Endothelial cell of umbilical vein (primary cell): Measurements from ENCODE around the gene LRP1B. TPM values are rescaled to one million over a fixed set of nuclear protein-coding genes. Genes with fewer than 3 reads are reported as not detected.
A peak's percentile ranks its signal among the peaks of the same experiment; 100 is the strongest.

ENCODE experiments used
- BruUV-seq: library from RNA; stranded (reverse); fragments of 400-500 nt; replicated peaks from 2 replicates; lab custom pipeline; 2021; lab: Mats Ljungman, UMichigan
- CTCF ChIA-PET: fragments of 300-600, 350-600 bp; sonication (Branson Sonifier 250); formaldehyde crosslinking; loops from one replicate; lab custom pipeline; 2021; ENCODE audit warnings: antibody characterized with exemption, inconsistent platforms; lab: Charles Lee
- POLR2A ChIA-PET: fragments of 300-600, 350-600 bp; sonication (Branson Sonifier 250); formaldehyde crosslinking; loops from one replicate; lab custom pipeline; 2021; ENCODE audit warnings: antibody characterized with exemption, inconsistent platforms; lab: Charles Lee
- DNase-seq: peaks from one replicate; pipeline ENCODE4 v3.0.0-alpha.2; 2011; ENCODE audit warnings: low read depth, low spot score
- FAIRE-seq: peaks from 2 replicates; lab custom pipeline; 2011; peaks lifted over from hg19 to GRCh38; lab: Jason Lieb, UNC
- H2AFZ ChIP-seq: 2 replicates; pipeline ENCODE4 v1.6.0; 2012; ENCODE audit warnings: low read depth, low read length, control low read depth, inconsistent platforms
- H3K27ac ChIP-seq: 2 replicates; pipeline ENCODE4 v1.5.1; 2011; ENCODE audit warnings: low read depth, mild to moderate bottlenecking, control low read depth, low read length, moderate library complexity; ENCODE audit not compliant: insufficient read depth
- H3K27me3 ChIP-seq, 2 experiments: 2 replicates each; pipeline versions ENCODE4 v1.6.0 to v1.6.1; 2011; ENCODE audit warnings: low read length in 2 of 2, mixed read lengths in 1 of 2; ENCODE audit not compliant: control insufficient read depth in 2 of 2, insufficient read depth in 2 of 2
- H3K36me3 ChIP-seq, 2 experiments: 2 replicates in 1 of 2; 3 replicates in 1 of 2; pipeline ENCODE4 v1.5.1; 2011; ENCODE audit warnings: low read length in 2 of 2, mild to moderate bottlenecking in 1 of 2, moderate library complexity in 1 of 2; ENCODE audit not compliant: control insufficient read depth in 2 of 2, insufficient read depth in 2 of 2; ENCODE audit errors: extremely low read depth in 1 of 2
- H3K4me1 ChIP-seq: 3 replicates; pipeline ENCODE4 v1.5.1; 2011; ENCODE audit warnings: mild to moderate bottlenecking, low read length; ENCODE audit not compliant: control insufficient read depth, insufficient read depth; ENCODE audit errors: extremely low read depth
- H3K4me2 ChIP-seq: 2 replicates; pipeline ENCODE4 v1.6.1; 2011; ENCODE audit warnings: low read length, control low read depth, mixed read lengths; ENCODE audit not compliant: insufficient read depth
- H3K4me3 ChIP-seq, 3 experiments: fragments of 200-600 bp in 1 of 3; sonication (generic), shearing (Covaris generic) in 1 of 3; replicated peaks in 1 of 3; 2 replicates each; pipeline ENCODE4 v1.5.1; 2011 to 2016; ENCODE audit warnings: control low read depth in 3 of 3, low read length in 3 of 3, mild to moderate bottlenecking in 2 of 3, inconsistent platforms in 1 of 3, low read depth in 1 of 3, moderate library complexity in 1 of 3; ENCODE audit not compliant: insufficient read depth in 1 of 3
- H3K79me2 ChIP-seq: 2 replicates; pipeline ENCODE4 v1.6.0; 2012; ENCODE audit warnings: low read length, inconsistent platforms; ENCODE audit not compliant: control insufficient read depth, insufficient read depth
- H3K9ac ChIP-seq: replicated peaks from 2 replicates; pipeline ENCODE3; 2011; ENCODE audit warnings: low read length, control low read depth; ENCODE audit not compliant: insufficient read depth; ENCODE audit errors: extremely low read depth
- H3K9me1 ChIP-seq: replicated peaks from 3 replicates; pipeline ENCODE4 v1.6.0; 2011; ENCODE audit warnings: mild to moderate bottlenecking, low read length; ENCODE audit not compliant: control insufficient read depth, insufficient read depth; ENCODE audit errors: extremely low read depth
- H3K9me3 ChIP-seq: replicated peaks from 2 replicates; pipeline ENCODE4 v1.5.1; 2012; ENCODE audit warnings: low read length, inconsistent platforms; ENCODE audit not compliant: control insufficient read depth, insufficient read depth
- H4K20me1 ChIP-seq: replicated peaks from 2 replicates; pipeline ENCODE3; 2011; ENCODE audit warnings: mild to moderate bottlenecking, low read length; ENCODE audit not compliant: control insufficient read depth, insufficient read depth; ENCODE audit errors: extremely low read depth
- EZH2 ChIP-seq: IDR thresholded peaks from 2 replicates; pipeline ENCODE4 v1.6.1; 2012; ENCODE audit warnings: borderline replicate concordance, low read depth, mild to moderate bottlenecking, moderate library complexity, low read length, inconsistent platforms; ENCODE audit not compliant: severe bottlenecking
- FOS ChIP-seq: IDR thresholded peaks from 2 replicates; pipeline ENCODE4 v1.6.1; 2011; ENCODE audit warnings: mild to moderate bottlenecking, low read length, moderate library complexity, borderline replicate concordance; ENCODE audit not compliant: insufficient read depth
- GATA2 ChIP-seq: IDR thresholded peaks from 2 replicates; pipeline ENCODE4 v1.7.0; 2011; ENCODE audit warnings: low read depth, mild to moderate bottlenecking, moderate library complexity, mixed read lengths, low read length; ENCODE audit not compliant: insufficient read length, insufficient read depth
- JUN ChIP-seq: IDR thresholded peaks from 2 replicates; pipeline ENCODE4 v1.6.1; 2011; ENCODE audit warnings: borderline replicate concordance, low read depth; ENCODE audit not compliant: insufficient read length, insufficient read depth
- MYC ChIP-seq: IDR thresholded peaks from one replicate; pipeline ENCODE4 v1.6.1; 2011; ENCODE audit warnings: mild to moderate bottlenecking, low read depth, low read length
- POLR2A ChIP-seq: IDR thresholded peaks from 2 replicates; pipeline ENCODE4 v1.6.1; 2012; ENCODE audit warnings: low read depth, mild to moderate bottlenecking, control low read depth, low read length
- POLR2AphosphoS5 ChIP-seq: IDR thresholded peaks from 2 replicates; pipeline ENCODE4 v1.6.1; 2012; ENCODE audit warnings: low read depth, mild to moderate bottlenecking, control low read depth, low read length, moderate library complexity; ENCODE audit not compliant: insufficient read depth
- dilution Hi-C: fragments of 300-500 bp; cut with MboI; formaldehyde crosslinking; loops from one replicate; pipeline ENCODE4 v1.15.0; 2019; ENCODE audit warnings: low sequenced_read_pairs; ENCODE audit not compliant: extremely low pct_ligation_motif_present
- intact Hi-C: fragments of 100-400 bp; cut with micrococcal nuclease; formaldehyde crosslinking; loops from one replicate; pipeline ENCODE4 v1.10.0; 2022
- polyA plus RNA-seq, 4 experiments: library from polyadenylated mRNA; depleted of rRNA in 3 of 4; stranded (reverse) in 3 of 4; unstranded in 1 of 4; fragments of >200 nt; gene quantifications; 2 replicates each; pipeline versions ENCODE4 v1.2.1 to v1.2.3, GENCODE V29; 2011 to 2012; ENCODE audit warnings: missing spikeins in 1 of 4
- total RNA-seq: library from RNA; stranded (reverse); gene quantifications from 2 replicates; pipeline ENCODE4 v1.2.3, GENCODE V29; 2021
- TF ChIP-seq, protein P1 (sequence below): IDR thresholded peaks from 2 replicates; pipeline ENCODE4 v1.6.1; 2011; ENCODE audit not compliant: insufficient read depth, insufficient read length
- TF ChIP-seq, protein P2 (sequence below), 2 donors: IDR thresholded peaks; 1 replicate in 1 of 2; 2 replicates in 1 of 2; pipeline ENCODE4 v1.5.1; 2011; ENCODE audit warnings: low read length in 2 of 2, mild to moderate bottlenecking in 2 of 2, moderate library complexity in 2 of 2, control low read depth in 1 of 2, inconsistent platforms in 1 of 2, low read depth in 1 of 2; ENCODE audit not compliant: insufficient read depth in 1 of 2; ENCODE audit errors: extremely low read depth in 1 of 2

Gene LRP1B
- total and polyA plus RNA-seq, 2 donors (not counting 3 experiments of a cell fraction or from before 2014, with no cell fraction given) = 0.03 to 0.07 TPM

DNA sequence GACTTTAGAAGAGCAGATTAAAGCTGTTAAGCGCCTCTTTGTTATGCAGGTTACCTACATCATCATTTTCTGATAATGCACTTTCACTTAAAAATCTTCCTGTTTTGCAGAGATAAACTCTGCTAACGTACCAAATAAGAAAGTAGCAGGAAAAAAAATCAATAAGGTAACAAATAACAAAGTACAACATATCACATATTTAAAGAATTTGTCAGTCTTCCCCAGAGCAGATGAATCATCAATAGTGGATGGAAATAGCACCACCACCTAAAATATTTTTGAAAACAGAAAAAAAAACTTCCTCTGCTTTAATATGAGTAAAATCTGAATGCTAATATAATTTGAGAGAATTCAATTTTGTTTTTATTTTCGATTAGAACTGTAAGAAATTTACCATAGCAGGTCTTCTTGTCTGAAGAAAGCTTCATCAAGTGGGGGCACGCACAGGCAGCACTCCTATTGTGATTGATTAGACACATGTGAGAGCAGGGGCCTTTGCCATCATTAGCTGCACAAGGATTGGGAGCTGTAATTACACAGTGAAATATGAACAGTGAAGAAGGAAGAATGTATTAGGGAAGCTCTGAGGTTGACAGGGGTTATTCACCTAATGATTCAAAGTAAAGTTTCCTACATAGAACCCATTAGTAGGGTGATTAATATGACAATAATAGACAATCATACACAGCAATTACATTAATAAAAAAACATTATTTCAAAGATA lies 1279.4 kb downstream of the LRP1B start:
- FAIRE-seq = no peak
- CTCF ChIA-PET = interaction anchor here (4.7 kb wide), 1 partner anchor 13 kb away, joined by 43 read pairs; no protein-coding TSS in a partner anchor

DNA sequence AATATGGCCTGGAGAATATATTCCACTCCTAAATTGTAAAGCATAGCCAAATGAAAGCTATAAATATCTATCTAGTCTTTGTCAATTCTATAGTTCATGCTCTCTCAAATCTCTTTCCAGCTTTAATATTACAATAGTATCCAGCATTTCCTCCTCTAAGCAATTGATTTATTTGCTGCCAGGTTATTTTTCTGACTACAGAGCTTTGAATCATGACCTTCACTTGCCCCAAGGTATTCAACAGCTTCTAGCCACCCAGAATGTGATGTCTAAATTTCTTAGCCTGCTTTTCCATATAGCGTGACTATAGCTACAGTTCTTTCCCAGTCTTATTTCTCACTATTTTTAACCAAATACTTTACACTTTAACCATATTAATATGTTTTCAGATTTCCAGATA lies 1287.6 kb downstream of the LRP1B start:
- Histone ChIP-seq H4K20me1 (no peaks in the 10 kb centered on the region), H3K4me2 (no peak overlapping the region), H2AFZ (no peak overlapping the region), H3K9ac (no peak overlapping the region), H3K27ac (no peak overlapping the region), H3K4me1 (no peaks in the 10 kb centered on the region), H3K4me3 (no peak overlapping the region), H3K9me1 (no peaks in the 10 kb centered on the region), H3K9me3 (no peaks in the 10 kb centered on the region), H3K36me3 (no peaks in the 10 kb centered on the region), H3K27me3 (no peaks in the 10 kb centered on the region), H3K79me2 (no peaks in the 10 kb centered on the region)
- dilution Hi-C loops = no loop called here
- TF ChIP-seq, protein P1, sequence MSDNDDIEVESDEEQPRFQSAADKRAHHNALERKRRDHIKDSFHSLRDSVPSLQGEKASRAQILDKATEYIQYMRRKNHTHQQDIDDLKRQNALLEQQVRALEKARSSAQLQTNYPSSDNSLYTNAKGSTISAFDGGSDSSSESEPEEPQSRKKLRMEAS = no peak
- TF ChIP-seq POLR2A = no peak
- no peak for TF ChIP-seq FOS
- TF ChIP-seq POLR2AphosphoS5 = no peak
- no peak for TF ChIP-seq JUN
- no peak for TF ChIP-seq GATA2
- no peak for TF ChIP-seq MYC
- no peak for TF ChIP-seq EZH2
- TF ChIP-seq, protein P2, sequence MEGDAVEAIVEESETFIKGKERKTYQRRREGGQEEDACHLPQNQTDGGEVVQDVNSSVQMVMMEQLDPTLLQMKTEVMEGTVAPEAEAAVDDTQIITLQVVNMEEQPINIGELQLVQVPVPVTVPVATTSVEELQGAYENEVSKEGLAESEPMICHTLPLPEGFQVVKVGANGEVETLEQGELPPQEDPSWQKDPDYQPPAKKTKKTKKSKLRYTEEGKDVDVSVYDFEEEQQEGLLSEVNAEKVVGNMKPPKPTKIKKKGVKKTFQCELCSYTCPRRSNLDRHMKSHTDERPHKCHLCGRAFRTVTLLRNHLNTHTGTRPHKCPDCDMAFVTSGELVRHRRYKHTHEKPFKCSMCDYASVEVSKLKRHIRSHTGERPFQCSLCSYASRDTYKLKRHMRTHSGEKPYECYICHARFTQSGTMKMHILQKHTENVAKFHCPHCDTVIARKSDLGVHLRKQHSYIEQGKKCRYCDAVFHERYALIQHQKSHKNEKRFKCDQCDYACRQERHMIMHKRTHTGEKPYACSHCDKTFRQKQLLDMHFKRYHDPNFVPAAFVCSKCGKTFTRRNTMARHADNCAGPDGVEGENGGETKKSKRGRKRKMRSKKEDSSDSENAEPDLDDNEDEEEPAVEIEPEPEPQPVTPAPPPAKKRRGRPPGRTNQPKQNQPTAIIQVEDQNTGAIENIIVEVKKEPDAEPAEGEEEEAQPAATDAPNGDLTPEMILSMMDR (IDR thresholded peaks at IDR 0.05; ENCODE audit: extremely low read depth in 1 of 2, insufficient read depth in 1 of 2, low read depth in 1 of 2, low read length in 2 of 2) = no peak
- BruUV-seq = no TSS peak
- DNase-seq (no peak), FAIRE-seq (no peak)
- ChIA-PET CTCF (interaction anchor here (0.6 to 1.8 kb wide), 4 partner anchors 19 to 101 kb away, joined by 3 to 10 read pairs (median 5); no protein-coding TSS in a partner anchor), POLR2A (no interaction called here)
- intact Hi-C loops = no loop called here

More for the DNA sequence above, 1279.4 kb downstream of the LRP1B start:
- Histone ChIP-seq H3K9ac (no peak overlapping the region), H3K27me3 (no peaks in the 10 kb centered on the region), H3K4me2 (no peak overlapping the region), H4K20me1 (no peaks in the 10 kb centered on the region), H3K27ac (no peak overlapping the region), H3K4me3 (no peak overlapping the region), H3K9me3 (no peaks in the 10 kb centered on the region), H3K79me2 (no peaks in the 10 kb centered on the region), H3K4me1 (peaks cover 2% of the 10 kb centered on the region), H3K9me1 (no peaks in the 10 kb centered on the region), H3K36me3 (no peaks in the 10 kb centered on the region), H2AFZ (no peak overlapping the region)
- DNase-seq = no peak
- no TSS peak for BruUV-seq
- dilution Hi-C loops (no loop called here), intact Hi-C loops (no loop called here)
- TF ChIP-seq FOS = peak; percentile 32
- TF ChIP-seq GATA2 = no peak
- POLR2A ChIA-PET = no interaction called here
